Adrenal gland (tissue), 5 donors: ENCODE measurements around the gene NXN.

ENCODE experiments used
- POLR2A ChIP-seq, 2 donors: fragments of 450-650 bp; IDR thresholded peaks; one replicate each; pipeline ENCODE4 v1.6.1; 2017; ENCODE audit warnings: antibody characterized with exemption in 2 of 2, mild to moderate bottlenecking in 2 of 2, moderate library complexity in 1 of 2
- TF ChIP-seq, protein P1 (sequence below), 6 experiments: fragments of 450-650 bp in 4 of 6; fragments of 200-600 bp in 2 of 6; sonication (generic) in 1 of 6; IDR thresholded peaks; 1 replicate in 5 of 6; 2 replicates in 1 of 6; pipeline versions ENCODE4 v1.5.1 to v1.8.0; 2016 to 2021; ENCODE audit warnings: antibody characterized with exemption in 6 of 6, mild to moderate bottlenecking in 2 of 6, moderate library complexity in 1 of 6
- donor health status: DM: no; HTN: no; CAD: no.

- TF ChIP-seq, protein P1, sequence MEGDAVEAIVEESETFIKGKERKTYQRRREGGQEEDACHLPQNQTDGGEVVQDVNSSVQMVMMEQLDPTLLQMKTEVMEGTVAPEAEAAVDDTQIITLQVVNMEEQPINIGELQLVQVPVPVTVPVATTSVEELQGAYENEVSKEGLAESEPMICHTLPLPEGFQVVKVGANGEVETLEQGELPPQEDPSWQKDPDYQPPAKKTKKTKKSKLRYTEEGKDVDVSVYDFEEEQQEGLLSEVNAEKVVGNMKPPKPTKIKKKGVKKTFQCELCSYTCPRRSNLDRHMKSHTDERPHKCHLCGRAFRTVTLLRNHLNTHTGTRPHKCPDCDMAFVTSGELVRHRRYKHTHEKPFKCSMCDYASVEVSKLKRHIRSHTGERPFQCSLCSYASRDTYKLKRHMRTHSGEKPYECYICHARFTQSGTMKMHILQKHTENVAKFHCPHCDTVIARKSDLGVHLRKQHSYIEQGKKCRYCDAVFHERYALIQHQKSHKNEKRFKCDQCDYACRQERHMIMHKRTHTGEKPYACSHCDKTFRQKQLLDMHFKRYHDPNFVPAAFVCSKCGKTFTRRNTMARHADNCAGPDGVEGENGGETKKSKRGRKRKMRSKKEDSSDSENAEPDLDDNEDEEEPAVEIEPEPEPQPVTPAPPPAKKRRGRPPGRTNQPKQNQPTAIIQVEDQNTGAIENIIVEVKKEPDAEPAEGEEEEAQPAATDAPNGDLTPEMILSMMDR (IDR thresholded peaks at IDR 0.05) = peak; percentile 88 to 97 (median 90)
- peak; percentile 78 to 81 for TF ChIP-seq POLR2A (IDR thresholded peaks at IDR 0.05)
Observed at GRCh38 chr17:996554-997344, 17.2 kb upstream of the NXN start, which contains the start of gene TIMM22.
